ENCODE results near the gene PDF. TPM values are rescaled to one million over a fixed set of nuclear protein-coding genes. Genes with fewer than 3 reads are reported as not detected.

PDF gene
- total and polyA plus RNA-seq, 2 of the 13 experiments (the other 11 are each of a cell fraction or from before 2014, with no cell fraction given): 12.4 to 48.8 TPM

- TF ChIP-seq FOXM1 (CRISPR knock-in tag; IDR thresholded peaks at IDR 0.05) (0 out of 2 replicates have a peak, but pooled peaks have one; percentile 28), IRX3 (CRISPR knock-in tag; IDR thresholded peaks at IDR 0.05; ENCODE audit: borderline replicate concordance, low read depth) (0 out of 2 replicates have a peak, but pooled peaks have one; percentile 7), ZBTB39 (CRISPR knock-in tag; IDR thresholded peaks at IDR 0.05) (no peak), FUBP1 (CRISPR knock-in tag; IDR thresholded peaks at IDR 0.05; ENCODE audit: borderline replicate concordance) (0 out of 2 replicates have a peak, but pooled peaks have one; percentile 31), TFDP2 (CRISPR knock-in tag; IDR thresholded peaks at IDR 0.05) (0 out of 2 replicates have a peak, but pooled peaks have one; percentile 6), TIGD3 (CRISPR knock-in tag; IDR thresholded peaks at IDR 0.05; ENCODE audit: borderline replicate concordance) (0 out of 2 replicates have a peak, but pooled peaks have one; percentile 51), ZFAT (CRISPR knock-in tag; conservative IDR thresholded peaks at IDR 0.05) (0 out of 2 replicates have a peak, but pooled peaks have one; percentile 20), ZNF251 (CRISPR knock-in tag; IDR thresholded peaks at IDR 0.05) (peak; percentile 94; the same call in 1 of the 2 replicates), ZNF335 (CRISPR knock-in tag; IDR thresholded peaks at IDR 0.05) (no peak), ZNF879 (CRISPR knock-in tag; IDR thresholded peaks at IDR 0.05) (peak; percentile 4; the same call in 1 of the 2 replicates), ZNF292 (CRISPR knock-in tag; IDR thresholded peaks at IDR 0.05; ENCODE audit: borderline replicate concordance, low read depth) (no peak; the same call in 1 of the 2 replicates), ZNF616 (CRISPR knock-in tag; IDR thresholded peaks at IDR 0.05; ENCODE audit: low read depth) (0 out of 2 replicates have a peak, but pooled peaks have one; percentile 52), JUND (CRISPR knock-in tag; IDR thresholded peaks at IDR 0.05) (0 out of 2 replicates have a peak, but pooled peaks have one; percentile 2), TAF15 (IDR thresholded peaks at IDR 0.05; ENCODE audit: low read depth, low read length, poor library complexity, severe bottlenecking) (peak; percentile 27), ZMYM3 (CRISPR knock-in tag; IDR thresholded peaks at IDR 0.05) (0 out of 2 replicates have a peak, but pooled peaks have one; percentile 57), ZNF790 (CRISPR knock-in tag; IDR thresholded peaks at IDR 0.05; ENCODE audit: borderline replicate concordance) (peak; percentile 59; the same call in 1 of the 2 replicates), ZNF44 (CRISPR knock-in tag; IDR thresholded peaks at IDR 0.05) (no peak), ZNF138 (CRISPR knock-in tag; IDR thresholded peaks at IDR 0.05; ENCODE audit: low read depth) (peak; percentile 87; the same call in 1 of the 2 replicates), NFIB (CRISPR knock-in tag; IDR thresholded peaks at IDR 0.05; ENCODE audit: borderline replicate concordance) (0 out of 2 replicates have a peak, but pooled peaks have one; percentile 38)
Measured at GRCh38 chr16:69338557-69339288, 8.3 kb upstream of the PDF start (continued).
